ENCODE results near the gene SUGCT. TPM values are rescaled to one million over a fixed set of nuclear protein-coding genes. Genes with fewer than 3 reads are reported as not detected.

Gene SUGCT
- polyA plus RNA-seq, 6 donors from 2014 or later = 4.1 to 11.4 (median 9.0) TPM

- Mint-ChIP-seq H3K4me3 (no peak overlapping the region), H3K9me3 (peaks cover 0 to 3% (median 0%) of the 10 kb centered on the region in 7 donors), H3K36me3 (no peaks in the 10 kb centered on the region), H3K27ac (no peak overlapping the region), H3K27me3 (peaks cover 0 to 10% (median 0%) of the 10 kb centered on the region in 3 donors), H3K4me1 (no peaks in the 10 kb centered on the region)
- ATAC-seq (ENCODE audit: low read depth in 2 of 2) = no peak
- DNase-seq = no peak
Observed at GRCh38 chr7:40658729-40659128, 523.9 kb downstream of the SUGCT start.

GRCh38 chr7:40659231-40659630, 524.4 kb downstream of the SUGCT start:
- Mint-ChIP-seq H3K9me3 (peaks cover 0 to 3% (median 0%) of the 10 kb centered on the region in 7 donors), H3K27me3 (peaks cover 0 to 10% (median 0%) of the 10 kb centered on the region in 3 donors), H3K4me1 (no peaks in the 10 kb centered on the region), H3K27ac (no peak overlapping the region), H3K4me3 (no peak overlapping the region), H3K36me3 (no peaks in the 10 kb centered on the region)
- DNase-seq (no peak), ATAC-seq (ENCODE audit: low read depth in 2 of 2) (no peak)

DNA sequence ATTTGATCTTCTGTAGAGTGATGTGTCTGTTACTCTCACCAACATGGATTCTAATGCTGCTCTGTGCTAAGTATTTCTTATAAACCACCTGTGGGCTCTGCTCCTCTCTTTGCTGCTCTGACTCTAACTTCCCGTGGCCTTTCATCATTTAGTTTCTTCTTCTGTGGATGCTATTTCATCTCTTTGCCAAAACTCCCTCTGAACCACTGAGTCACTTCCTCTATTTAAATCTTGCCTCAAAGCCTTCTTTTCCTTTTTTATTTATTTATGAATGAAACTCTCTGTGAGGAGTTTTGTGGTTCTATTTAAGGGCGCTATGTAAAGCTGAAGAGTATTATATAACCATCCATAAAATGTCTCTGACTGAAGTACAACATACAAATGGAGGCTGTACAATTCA, 538.5 kb downstream of the SUGCT start:
- Mint-ChIP-seq H3K27me3 (no peaks in the 10 kb centered on the region), H3K27ac (no peak overlapping the region), H3K9me3 (peaks cover 0 to 1% (median 0%) of the 10 kb centered on the region in 7 donors), H3K4me3 (no peak overlapping the region), H3K36me3 (no peaks in the 10 kb centered on the region), H3K4me1 (no peaks in the 10 kb centered on the region)
- ATAC-seq (ENCODE audit: low read depth in 2 of 2) (no peak), DNase-seq (no peak)

GRCh38 chr7:40674316-40674715, 539.5 kb downstream of the SUGCT start:
- no peak for ATAC-seq (ENCODE audit: low read depth in 2 of 2)
- no peaks in the 10 kb centered on the region for H3K36me3 Mint-ChIP-seq

DNA sequence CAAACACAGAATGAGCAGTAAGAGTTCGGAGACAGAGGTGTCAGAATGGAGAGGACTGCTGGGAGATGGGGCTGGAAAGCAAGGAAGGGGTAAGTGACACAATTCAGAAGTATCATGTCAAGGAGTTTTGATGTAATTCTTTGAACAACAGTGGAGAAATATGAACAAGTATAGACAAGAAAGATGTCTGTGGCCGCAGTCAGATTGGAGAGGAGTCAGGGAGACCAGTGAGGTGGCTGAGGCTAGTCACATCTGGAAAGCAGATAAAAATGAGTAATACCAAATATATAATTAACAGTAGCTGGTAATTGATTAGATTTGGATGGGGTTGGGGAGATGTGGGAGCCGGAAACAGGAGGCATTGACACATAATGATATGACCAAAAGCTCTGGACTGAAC, 540.9 kb downstream of the SUGCT start:
- H3K27ac Mint-ChIP-seq = peak overlapping the region in 1 of 6 donors; percentile 40
- ATAC-seq (ENCODE audit: low read depth in 2 of 2) = no peak
- H3K27me3 Mint-ChIP-seq = no peaks in the 10 kb centered on the region
- H3K9me3 Mint-ChIP-seq = peaks cover 0 to 1% (median 0%) of the 10 kb centered on the region in 7 donors
- H3K36me3 Mint-ChIP-seq = no peaks in the 10 kb centered on the region
- no peak overlapping the region for H3K4me3 Mint-ChIP-seq
- DNase-seq = no peak
- no peaks in the 10 kb centered on the region for H3K4me1 Mint-ChIP-seq

More at GRCh38 chr7:40674316-40674715, 539.5 kb downstream of the SUGCT start:
- Mint-ChIP-seq H3K4me1 (no peaks in the 10 kb centered on the region), H3K27ac (no peak overlapping the region), H3K9me3 (peaks cover 0 to 1% (median 0%) of the 10 kb centered on the region in 7 donors), H3K4me3 (no peak overlapping the region), H3K27me3 (no peaks in the 10 kb centered on the region)
- DNase-seq = no peak

DNA sequence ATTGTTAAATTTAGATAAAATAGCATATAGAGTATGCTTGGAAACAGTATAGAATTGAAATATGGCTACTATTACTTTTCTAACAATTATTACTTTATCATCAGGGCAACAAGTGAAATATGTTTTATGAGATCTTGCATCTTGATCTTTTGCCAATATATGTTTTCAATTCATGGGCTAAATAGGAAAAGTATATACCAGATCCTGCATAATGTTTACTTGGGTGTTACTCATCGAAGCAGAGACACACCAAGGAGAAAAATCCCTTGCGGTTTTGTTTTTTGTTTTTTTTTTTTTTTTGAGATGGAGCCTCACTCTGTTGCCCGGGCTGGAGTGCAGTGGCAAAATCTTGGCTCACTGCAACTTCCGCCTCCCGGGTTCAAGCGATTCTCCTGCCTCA, 541.4 kb downstream of the SUGCT start:
- H3K9me3 Mint-ChIP-seq = peaks cover 0 to 1% (median 0%) of the 10 kb centered on the region in 7 donors
- no peaks in the 10 kb centered on the region for H3K36me3 Mint-ChIP-seq
- H3K4me1 Mint-ChIP-seq = no peaks in the 10 kb centered on the region
- no peak for DNase-seq
- no peaks in the 10 kb centered on the region for H3K27me3 Mint-ChIP-seq
- no peak overlapping the region for H3K27ac Mint-ChIP-seq
- no peak for ATAC-seq (ENCODE audit: low read depth in 2 of 2)
- H3K4me3 Mint-ChIP-seq = no peak overlapping the region

GRCh38 chr7:40680657-40681056, 545.9 kb downstream of the SUGCT start:
- H3K27me3 Mint-ChIP-seq = no peaks in the 10 kb centered on the region
- H3K27ac Mint-ChIP-seq = no peak overlapping the region
- no peaks in the 10 kb centered on the region for H3K9me3 Mint-ChIP-seq
- no peak for ATAC-seq (ENCODE audit: low read depth in 2 of 2)
- DNase-seq = no peak
- no peak overlapping the region for H3K4me3 Mint-ChIP-seq
- H3K36me3 Mint-ChIP-seq = no peaks in the 10 kb centered on the region
- no peaks in the 10 kb centered on the region for H3K4me1 Mint-ChIP-seq

DNA sequence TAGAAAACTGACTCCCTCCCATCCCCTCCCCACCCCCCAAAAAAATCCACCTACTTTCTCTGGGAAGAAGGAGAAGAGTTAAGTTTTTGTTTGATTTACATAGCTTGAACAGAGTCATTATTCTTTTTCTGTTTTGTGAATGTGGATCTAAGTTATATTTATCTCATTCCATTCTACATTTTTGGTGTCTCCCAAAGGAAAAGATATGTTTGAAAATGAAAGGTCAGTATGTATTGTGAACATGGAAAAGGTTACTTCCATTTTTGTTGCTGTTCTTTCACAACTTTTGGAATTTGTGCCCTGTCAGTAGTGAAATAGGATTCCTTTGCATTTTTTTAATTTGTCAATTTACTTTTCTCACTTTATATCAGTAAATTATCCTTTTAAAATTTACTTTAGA, 547.9 kb downstream of the SUGCT start:
- H3K9me3 Mint-ChIP-seq = no peaks in the 10 kb centered on the region
- no peak overlapping the region for H3K27ac Mint-ChIP-seq
- H3K27me3 Mint-ChIP-seq = peaks cover 0 to 11% (median 0%) of the 10 kb centered on the region in 3 donors
- H3K36me3 Mint-ChIP-seq = no peaks in the 10 kb centered on the region
- ATAC-seq (ENCODE audit: low read depth in 2 of 2) (no peak), DNase-seq (no peak)
- no peak overlapping the region for H3K4me3 Mint-ChIP-seq
- no peaks in the 10 kb centered on the region for H3K4me1 Mint-ChIP-seq

- ATAC-seq (ENCODE audit: low read depth in 2 of 2) (no peak), DNase-seq (no peak)
- H3K9me3 Mint-ChIP-seq = peaks cover 0 to 3% (median 0%) of the 10 kb centered on the region in 7 donors
- H3K4me3 Mint-ChIP-seq = no peak overlapping the region
- no peaks in the 10 kb centered on the region for H3K36me3 Mint-ChIP-seq
- no peak overlapping the region for H3K27ac Mint-ChIP-seq
- peaks cover 0 to 6% (median 0%) of the 10 kb centered on the region in 3 donors for H3K27me3 Mint-ChIP-seq
- H3K4me1 Mint-ChIP-seq = no peaks in the 10 kb centered on the region
Observed at GRCh38 chr7:40694026-40694809, 559.4 kb downstream of the SUGCT start.

DNA sequence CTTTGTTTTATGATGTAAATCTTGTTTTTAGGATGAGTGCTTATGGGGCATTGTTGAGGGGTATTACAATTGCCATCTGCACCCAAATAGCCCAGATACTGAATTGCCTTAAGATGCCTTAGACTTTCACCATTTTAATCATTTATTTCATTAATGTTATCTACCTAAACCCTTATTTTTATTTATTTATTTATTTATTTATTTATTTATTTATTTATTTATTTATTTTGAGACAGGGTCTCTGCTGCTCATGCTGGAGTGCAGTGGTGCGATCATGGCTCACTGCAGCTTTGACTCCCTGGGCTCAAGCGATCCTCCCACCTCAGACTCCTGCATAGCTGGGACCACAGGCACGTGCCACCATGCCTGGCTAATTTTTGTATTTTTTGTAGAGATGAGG, 560.2 kb downstream of the SUGCT start:
- Mint-ChIP-seq H3K27me3 (peaks cover 0 to 6% (median 0%) of the 10 kb centered on the region in 3 donors), H3K4me1 (no peaks in the 10 kb centered on the region), H3K36me3 (no peaks in the 10 kb centered on the region), H3K4me3 (no peak overlapping the region), H3K9me3 (peaks cover 0 to 3% (median 0%) of the 10 kb centered on the region in 7 donors), H3K27ac (no peak overlapping the region)
- DNase-seq (no peak), ATAC-seq (ENCODE audit: low read depth in 2 of 2) (no peak)

- Mint-ChIP-seq H3K4me3 (no peak overlapping the region), H3K4me1 (no peaks in the 10 kb centered on the region), H3K27ac (no peak overlapping the region)
Observed at GRCh38 chr7:40697653-40698052, 562.8 kb downstream of the SUGCT start.

GRCh38 chr7:40698214-40698920, 563.6 kb downstream of the SUGCT start:
- no peaks in the 10 kb centered on the region for H3K36me3 Mint-ChIP-seq
- no peaks in the 10 kb centered on the region for H3K4me1 Mint-ChIP-seq
- no peak for DNase-seq
- H3K27ac Mint-ChIP-seq = no peak overlapping the region
- peaks cover 0 to 3% (median 0%) of the 10 kb centered on the region in 7 donors for H3K9me3 Mint-ChIP-seq
- no peak for ATAC-seq (ENCODE audit: low read depth in 2 of 2)
- H3K4me3 Mint-ChIP-seq = no peak overlapping the region
- H3K27me3 Mint-ChIP-seq = no peaks in the 10 kb centered on the region

More at GRCh38 chr7:40697653-40698052, 562.8 kb downstream of the SUGCT start:
- DNase-seq (no peak), ATAC-seq (ENCODE audit: low read depth in 2 of 2) (no peak)
- no peaks in the 10 kb centered on the region for H3K27me3 Mint-ChIP-seq
- no peaks in the 10 kb centered on the region for H3K36me3 Mint-ChIP-seq
- peaks cover 0 to 3% (median 0%) of the 10 kb centered on the region in 7 donors for H3K9me3 Mint-ChIP-seq

GRCh38 chr7:40698921-40699260, 564.1 kb downstream of the SUGCT start:
- DNase-seq (no peak), ATAC-seq (ENCODE audit: low read depth in 2 of 2) (no peak)
- Mint-ChIP-seq H3K36me3 (no peaks in the 10 kb centered on the region), H3K27me3 (no peaks in the 10 kb centered on the region), H3K4me3 (no peak overlapping the region), H3K4me1 (no peaks in the 10 kb centered on the region), H3K27ac (no peak overlapping the region), H3K9me3 (peaks cover 0 to 3% (median 0%) of the 10 kb centered on the region in 7 donors)
